Endothelial cell of umbilical vein (primary cell): ENCODE results near the gene FRMD6.

Experiments
- CTCF ChIP-seq, 2 donors: IDR thresholded peaks; 1 replicate in 1 of 2; 2 replicates in 1 of 2; pipeline ENCODE4 v1.5.1; 2011; ENCODE audit warnings: low read length in 2 of 2, mild to moderate bottlenecking in 2 of 2, moderate library complexity in 2 of 2, control low read depth in 1 of 2, inconsistent platforms in 1 of 2, low read depth in 1 of 2; ENCODE audit not compliant: insufficient read depth in 1 of 2; ENCODE audit errors: extremely low read depth in 1 of 2
- EZH2 ChIP-seq: IDR thresholded peaks from 2 replicates; pipeline ENCODE4 v1.6.1; 2012; ENCODE audit warnings: borderline replicate concordance, low read depth, mild to moderate bottlenecking, moderate library complexity, low read length, inconsistent platforms; ENCODE audit not compliant: severe bottlenecking
- MYC ChIP-seq: IDR thresholded peaks from one replicate; pipeline ENCODE4 v1.6.1; 2011; ENCODE audit warnings: mild to moderate bottlenecking, low read depth, low read length

DNA sequence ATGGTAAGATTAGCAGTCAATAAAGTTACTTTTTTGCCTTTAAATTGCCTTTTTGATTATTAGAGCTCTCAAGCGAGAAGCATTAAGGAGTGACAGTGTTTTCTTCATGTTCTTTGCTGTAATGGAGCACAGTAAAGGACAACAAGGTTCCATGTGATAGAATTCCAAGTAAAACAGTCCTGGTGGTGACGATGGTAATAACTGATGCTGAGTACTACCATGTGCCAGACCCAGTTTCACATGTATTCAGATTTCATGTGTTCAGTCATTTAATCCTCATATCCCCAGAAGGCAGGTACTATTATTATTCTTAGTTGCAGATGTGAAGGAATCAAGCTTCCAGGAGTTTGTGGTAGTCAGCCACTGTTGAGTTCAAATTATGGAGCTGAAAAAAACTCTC, 79.0 kb downstream of the FRMD6 start:
- TF ChIP-seq EZH2 (no peak), CTCF (IDR thresholded peaks at IDR 0.05; ENCODE audit: extremely low read depth in 1 of 2, insufficient read depth in 1 of 2, low read depth in 1 of 2, low read length in 2 of 2) (no peak), MYC (no peak)
